Upper lobe of left lung (tissue), 4 donors: ENCODE results near the gene DLL4.

Experiments used
- CTCF ChIP-seq, 6 experiments: fragments of 450-650 bp in 4 of 6; fragments of 200-600 bp in 2 of 6; sonication (generic) in 2 of 6; IDR thresholded peaks; one replicate each; pipeline ENCODE4 v1.5.1; 2016 to 2019; ENCODE audit warnings: antibody characterized with exemption in 6 of 6
- EP300 ChIP-seq, 4 donors: sonication (generic); formaldehyde crosslinking; IDR thresholded peaks; one replicate each; pipeline ENCODE4 v1.5.1; 2017; ENCODE audit warnings: antibody characterized with exemption in 4 of 4, control low read depth in 2 of 4
- POLR2A ChIP-seq, 4 donors: fragments of 450-650 bp; IDR thresholded peaks; one replicate each; pipeline ENCODE4 v1.5.1; 2016 to 2017; ENCODE audit warnings: antibody characterized with exemption in 4 of 4, mild to moderate bottlenecking in 2 of 4
- POLR2AphosphoS5 ChIP-seq, 2 donors: sonication (generic); formaldehyde crosslinking; IDR thresholded peaks; one replicate each; pipeline ENCODE4 v1.5.1; 2017; ENCODE audit warnings: antibody characterized with exemption in 2 of 2

- TF ChIP-seq POLR2A (IDR thresholded peaks at IDR 0.05) (no peak), EP300 (IDR thresholded peaks at IDR 0.05) (no peak), CTCF (IDR thresholded peaks at IDR 0.05) (no peak), POLR2AphosphoS5 (IDR thresholded peaks at IDR 0.05) (no peak)
Measured at GRCh38 chr15:40969363-40969762, 40.2 kb downstream of the DLL4 start.
